ENCODE measurements around the gene IVL. TPM values are rescaled to one million over a fixed set of nuclear protein-coding genes. Genes with fewer than 3 reads are reported as not detected.

IVL gene
- not detected for total RNA-seq

GRCh38 chr1:152907686-152908601 lies at the start of gene IVL:
IVL (plus strand) TSS chr1:152908546; CDS start chr1:152909798, 1,252 bp downstream.
- DNase-seq (ENCODE audit: low spot score) (no peak), ATAC-seq (no peak)

GRCh38 chr1:152859696-152860095 lies 48.6 kb upstream of the IVL start, which contains the start of gene LCE7A:
LCE7A (plus strand) TSS chr1:152859996; CDS start chr1:152860698, 702 bp downstream.
- ATAC-seq (no peak), DNase-seq (ENCODE audit: low spot score) (no peak)

- no peak for DNase-seq (ENCODE audit: low spot score)
- ATAC-seq, result no peak
Measured at GRCh38 chr1:152860129-152860528, 48.2 kb upstream of the IVL start.

GRCh38 chr1:152861374-152861773 lies 47.0 kb upstream of the IVL start:
- ATAC-seq (no peak), DNase-seq (ENCODE audit: low spot score) (no peak)

- ATAC-seq, result no peak
Measured at GRCh38 chr1:152864443-152864842, 43.9 kb upstream of the IVL start.

GRCh38 chr1:152866321-152866720 lies 42.0 kb upstream of the IVL start:
- no peak for DNase-seq (ENCODE audit: low spot score)
- ATAC-seq, result no peak

More at GRCh38 chr1:152864443-152864842, 43.9 kb upstream of the IVL start:
- DNase-seq (ENCODE audit: low spot score), result no peak

GRCh38 chr1:152869808-152870419 lies 38.4 kb upstream of the IVL start:
- ATAC-seq (peak; percentile 95), DNase-seq (ENCODE audit: low spot score) (peak; percentile 72)

GRCh38 chr1:152870831-152871730 lies 37.3 kb upstream of the IVL start:
- no peak for DNase-seq (ENCODE audit: low spot score)
- ATAC-seq, result peak; percentile 90

GRCh38 chr1:152871731-152872126 lies 36.6 kb upstream of the IVL start:
- no peak for DNase-seq (ENCODE audit: low spot score)

GRCh38 chr1:152873495-152873894 lies 34.9 kb upstream of the IVL start:
- ATAC-seq (no peak), DNase-seq (ENCODE audit: low spot score) (no peak)

More at GRCh38 chr1:152871731-152872126, 36.6 kb upstream of the IVL start:
- no peak for ATAC-seq

GRCh38 chr1:152876827-152877226 lies 31.5 kb upstream of the IVL start:
- DNase-seq (ENCODE audit: low spot score), result peak; percentile 51
- ATAC-seq, result peak; percentile 38

- ATAC-seq (no peak), DNase-seq (ENCODE audit: low spot score) (no peak)
Measured at GRCh38 chr1:152878042-152878441, 30.3 kb upstream of the IVL start, which contains the start of gene SMCP. SMCP (plus strand) TSS chr1:152878322; CDS start chr1:152884423, 6,101 bp downstream.

GRCh38 chr1:152879559-152880198 lies 28.7 kb upstream of the IVL start:
- ATAC-seq, result peak; percentile 89
- peak; percentile 68 for DNase-seq (ENCODE audit: low spot score)

GRCh38 chr1:152880316-152880715 lies 28.0 kb upstream of the IVL start:
- DNase-seq (ENCODE audit: low spot score) (no peak), ATAC-seq (peak; percentile 22)

GRCh38 chr1:152880907-152881306 lies 27.4 kb upstream of the IVL start:
- DNase-seq (ENCODE audit: low spot score), result no peak
- ATAC-seq, result peak; percentile 52

GRCh38 chr1:152884085-152884484 lies 24.3 kb upstream of the IVL start:
- no peak for ATAC-seq
- no peak for DNase-seq (ENCODE audit: low spot score)

- no peak for ATAC-seq
- DNase-seq (ENCODE audit: low spot score), result no peak
Measured at GRCh38 chr1:152884506-152884905, 23.8 kb upstream of the IVL start.

- no peak for DNase-seq (ENCODE audit: low spot score)
- no peak for ATAC-seq
Measured at GRCh38 chr1:152884966-152885624, 23.3 kb upstream of the IVL start.

- DNase-seq (ENCODE audit: low spot score), result peak; percentile 78
- peak; percentile 92 for ATAC-seq
Measured at GRCh38 chr1:152886085-152886484, 22.3 kb upstream of the IVL start.
